ENCODE results near the gene TNFRSF9.

TNFRSF9 gene

GRCh38 chr1:7869136-7869920 is 71.3 kb downstream of the TNFRSF9 start:
- DNase-seq, result no peak

GRCh38 chr1:7868070-7868780 is 72.4 kb downstream of the TNFRSF9 start:
- DNase-seq, result no peak

GRCh38 chr1:7865978-7866377 is 74.7 kb downstream of the TNFRSF9 start:
- DNase-seq, result no peak

Measured in inflammatory macrophage treated with lipopolysaccharide for 4 hours (primary cell).